Astrocyte (in vitro differentiated cells and primary cell): ENCODE data around the gene CMBL. TPM values are rescaled to one million over a fixed set of nuclear protein-coding genes. Genes with fewer than 3 reads are reported as not detected.

Source experiments
- DNase-seq: peaks from one replicate; pipeline ENCODE4 v3.0.0-alpha.2; 2010; ENCODE audit warnings: low read depth
- FAIRE-seq: peaks from 2 replicates; lab custom pipeline; 2011; peaks lifted over from hg19 to GRCh38; lab: Jason Lieb, UNC
- H2AFZ ChIP-seq: 2 replicates; pipeline ENCODE4 v1.6.0; 2012; ENCODE audit warnings: low read depth, low read length, inconsistent platforms
- H3K27ac ChIP-seq: 2 replicates; pipeline ENCODE4 v1.5.1; 2011; ENCODE audit warnings: low read depth, low read length, inconsistent platforms
- H3K27me3 ChIP-seq: 2 replicates; pipeline ENCODE4 v1.6.0; 2011; ENCODE audit warnings: low read length, inconsistent platforms; ENCODE audit not compliant: insufficient read depth
- H3K36me3 ChIP-seq: 2 replicates; pipeline ENCODE4 v1.5.1; 2011; ENCODE audit warnings: low read length, inconsistent platforms; ENCODE audit not compliant: insufficient read depth
- H3K4me1 ChIP-seq: 2 replicates; pipeline ENCODE4 v1.5.1; 2011; ENCODE audit warnings: low read length, inconsistent platforms; ENCODE audit not compliant: insufficient read depth
- H3K4me2 ChIP-seq: 2 replicates; pipeline ENCODE4 v1.6.0; 2012; ENCODE audit warnings: low read length, inconsistent platforms
- H3K4me3 ChIP-seq: 2 replicates; pipeline ENCODE4 v1.5.1; 2011; ENCODE audit warnings: low read depth, mild to moderate bottlenecking, low read length, inconsistent platforms; ENCODE audit not compliant: insufficient read depth
- H3K79me2 ChIP-seq: 2 replicates; pipeline ENCODE4 v1.6.0; 2012; ENCODE audit warnings: mild to moderate bottlenecking, low read length, inconsistent platforms; ENCODE audit not compliant: insufficient read depth
- H3K9ac ChIP-seq: 2 replicates; pipeline ENCODE4 v1.6.0; 2012; ENCODE audit warnings: mild to moderate bottlenecking, low read length, inconsistent platforms
- H3K9me3 ChIP-seq: 2 replicates; pipeline ENCODE4 v1.5.1; 2012; ENCODE audit warnings: low read depth, mild to moderate bottlenecking, low read length, inconsistent platforms; ENCODE audit not compliant: insufficient read depth
- H4K20me1 ChIP-seq: 2 replicates; pipeline ENCODE4 v1.6.0; 2012; ENCODE audit warnings: low read length, inconsistent platforms; ENCODE audit not compliant: insufficient read depth
- H3K27ac Mint-ChIP-seq: one replicate; pipeline ENCODE4 v1.8.0; 2021; ENCODE audit warnings: mild to moderate bottlenecking, mixed read lengths; ENCODE audit not compliant: unreplicated experiment
- H3K27me3 Mint-ChIP-seq: one replicate; pipeline ENCODE4 v1.8.0; 2021; ENCODE audit warnings: low read depth, mixed read lengths; ENCODE audit not compliant: unreplicated experiment
- H3K36me3 Mint-ChIP-seq: one replicate; pipeline ENCODE4 v1.8.0; 2021; ENCODE audit warnings: low read depth, mixed read lengths; ENCODE audit not compliant: unreplicated experiment
- H3K4me1 Mint-ChIP-seq: one replicate; pipeline ENCODE4 v1.8.0; 2021; ENCODE audit warnings: low read depth, mixed read lengths; ENCODE audit not compliant: unreplicated experiment
- H3K4me3 Mint-ChIP-seq: one replicate; pipeline ENCODE4 v1.8.0; 2021; ENCODE audit warnings: mild to moderate bottlenecking, moderate library complexity, mixed read lengths; ENCODE audit not compliant: unreplicated experiment
- H3K9me3 Mint-ChIP-seq: one replicate; pipeline ENCODE4 v1.8.0; 2021; ENCODE audit warnings: mild to moderate bottlenecking, mixed read lengths; ENCODE audit not compliant: unreplicated experiment
- EZH2 ChIP-seq: IDR thresholded peaks from 2 replicates; pipeline ENCODE4 v1.6.1; 2012; ENCODE audit warnings: mild to moderate bottlenecking, low read length, inconsistent platforms; ENCODE audit not compliant: insufficient read depth
- total RNA-seq: library from RNA; stranded (reverse); gene quantifications from 2 replicates; pipeline ENCODE4 v1.2.1, GENCODE V29; 2021
- TF ChIP-seq, protein P1 (sequence below): IDR thresholded peaks from 2 replicates; pipeline ENCODE4 v1.5.1; 2011; ENCODE audit warnings: low read depth, mild to moderate bottlenecking, inconsistent platforms, low read length, moderate library complexity; ENCODE audit not compliant: insufficient read depth

The CMBL gene
- total RNA-seq, 1 donor from 2014 or later, result 39.7 TPM

DNA sequence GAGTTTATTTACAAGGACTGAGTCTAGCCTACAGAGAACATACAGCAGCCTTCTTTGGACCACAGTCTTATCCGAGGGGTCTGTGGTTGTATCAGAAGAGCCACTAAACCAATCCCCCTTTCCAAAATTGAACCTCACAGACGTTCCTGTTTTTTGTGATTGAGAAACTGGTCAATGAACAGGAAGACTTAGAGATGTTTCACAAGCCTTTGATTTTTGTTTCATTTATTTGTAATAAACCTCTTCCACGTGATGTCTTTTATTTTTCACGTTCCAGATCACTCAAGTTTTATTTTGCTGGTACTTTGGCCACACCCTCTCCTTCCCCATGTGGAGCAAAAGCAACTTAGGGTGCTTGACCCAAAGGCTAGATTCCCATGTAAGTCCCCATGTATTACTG is 41.6 kb downstream of the CMBL start:
- Histone ChIP-seq H3K36me3 (peaks cover 38% of the 10 kb centered on the region), H3K4me1 (peaks cover 6% of the 10 kb centered on the region), H3K27ac (no peak overlapping the region), H3K4me3 (no peak overlapping the region), H3K4me2 (no peak overlapping the region), H3K27me3 (no peaks in the 10 kb centered on the region), H2AFZ (no peak overlapping the region), H3K9ac (no peak overlapping the region), H4K20me1 (peaks cover 28% of the 10 kb centered on the region), H3K79me2 (peaks cover 3% of the 10 kb centered on the region), H3K9me3 (no peaks in the 10 kb centered on the region)
- no peak for TF ChIP-seq EZH2
- TF ChIP-seq, protein P1, sequence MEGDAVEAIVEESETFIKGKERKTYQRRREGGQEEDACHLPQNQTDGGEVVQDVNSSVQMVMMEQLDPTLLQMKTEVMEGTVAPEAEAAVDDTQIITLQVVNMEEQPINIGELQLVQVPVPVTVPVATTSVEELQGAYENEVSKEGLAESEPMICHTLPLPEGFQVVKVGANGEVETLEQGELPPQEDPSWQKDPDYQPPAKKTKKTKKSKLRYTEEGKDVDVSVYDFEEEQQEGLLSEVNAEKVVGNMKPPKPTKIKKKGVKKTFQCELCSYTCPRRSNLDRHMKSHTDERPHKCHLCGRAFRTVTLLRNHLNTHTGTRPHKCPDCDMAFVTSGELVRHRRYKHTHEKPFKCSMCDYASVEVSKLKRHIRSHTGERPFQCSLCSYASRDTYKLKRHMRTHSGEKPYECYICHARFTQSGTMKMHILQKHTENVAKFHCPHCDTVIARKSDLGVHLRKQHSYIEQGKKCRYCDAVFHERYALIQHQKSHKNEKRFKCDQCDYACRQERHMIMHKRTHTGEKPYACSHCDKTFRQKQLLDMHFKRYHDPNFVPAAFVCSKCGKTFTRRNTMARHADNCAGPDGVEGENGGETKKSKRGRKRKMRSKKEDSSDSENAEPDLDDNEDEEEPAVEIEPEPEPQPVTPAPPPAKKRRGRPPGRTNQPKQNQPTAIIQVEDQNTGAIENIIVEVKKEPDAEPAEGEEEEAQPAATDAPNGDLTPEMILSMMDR, result no peak
- H3K27ac Mint-ChIP-seq, result no peak overlapping the region
- H3K27me3 Mint-ChIP-seq, result peaks cover 4% of the 10 kb centered on the region
- FAIRE-seq (no peak), DNase-seq (no peak)
- H3K36me3 Mint-ChIP-seq, result peaks cover 19% of the 10 kb centered on the region
- no peaks in the 10 kb centered on the region for H3K9me3 Mint-ChIP-seq
- H3K4me1 Mint-ChIP-seq, result peaks cover 13% of the 10 kb centered on the region
- no peak overlapping the region for H3K4me3 Mint-ChIP-seq

DNA sequence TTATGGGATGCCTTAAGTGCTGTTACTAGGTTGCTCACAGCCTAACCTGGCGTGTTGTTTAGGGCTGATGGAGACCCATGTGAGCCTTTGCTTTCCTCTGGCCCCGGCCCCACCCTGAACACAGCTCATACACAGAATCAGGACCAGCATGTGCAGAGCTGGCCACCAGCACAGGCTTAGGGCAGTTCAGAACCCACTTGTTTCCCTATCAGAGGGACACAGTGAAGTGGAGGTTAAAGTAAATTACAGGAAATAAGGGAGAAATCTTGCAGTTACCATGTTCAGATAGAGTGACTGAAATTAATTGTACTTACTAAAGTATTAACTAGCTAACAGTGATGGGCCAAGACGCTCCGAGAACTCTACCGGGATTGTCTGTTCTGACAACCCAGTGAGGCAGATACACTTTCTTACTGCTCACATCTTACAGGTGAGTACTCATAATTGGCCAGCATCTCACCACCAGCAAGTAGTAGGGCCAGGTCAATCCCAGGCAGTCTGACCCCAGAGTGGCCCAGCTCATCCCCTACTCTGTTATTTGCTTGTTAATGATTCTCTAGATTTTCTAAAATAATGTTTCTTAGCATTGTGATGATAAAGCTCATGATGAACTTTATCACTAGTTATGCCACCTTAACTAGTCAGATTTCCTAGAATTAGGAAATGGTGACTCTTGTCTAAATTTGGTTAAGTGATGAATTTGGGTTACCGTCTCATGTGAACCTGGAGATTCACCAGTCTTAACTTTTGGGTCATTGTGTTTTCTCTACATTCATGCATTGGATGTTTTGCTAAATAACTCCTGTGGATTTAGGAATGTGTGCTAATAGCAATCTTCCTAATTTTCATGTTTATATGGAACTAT is 42.2 kb downstream of the CMBL start:
- Histone ChIP-seq H3K4me1 (peaks cover 6% of the 10 kb centered on the region), H2AFZ (no peak overlapping the region), H3K9ac (no peak overlapping the region), H3K36me3 (peaks cover 44% of the 10 kb centered on the region), H3K9me3 (no peaks in the 10 kb centered on the region), H3K79me2 (peaks cover 3% of the 10 kb centered on the region), H3K27ac (no peak overlapping the region), H4K20me1 (peaks cover 35% of the 10 kb centered on the region), H3K4me3 (no peak overlapping the region), H3K4me2 (no peak overlapping the region), H3K27me3 (no peaks in the 10 kb centered on the region)
- Mint-ChIP-seq H3K4me3 (no peak overlapping the region), H3K4me1 (peaks cover 13% of the 10 kb centered on the region), H3K27ac (no peak overlapping the region), H3K27me3 (no peaks in the 10 kb centered on the region), H3K9me3 (no peaks in the 10 kb centered on the region), H3K36me3 (peaks cover 19% of the 10 kb centered on the region)
- no peak for DNase-seq
- FAIRE-seq, result no peak
- TF ChIP-seq, protein P1, result no peak
- no peak for TF ChIP-seq EZH2

DNA sequence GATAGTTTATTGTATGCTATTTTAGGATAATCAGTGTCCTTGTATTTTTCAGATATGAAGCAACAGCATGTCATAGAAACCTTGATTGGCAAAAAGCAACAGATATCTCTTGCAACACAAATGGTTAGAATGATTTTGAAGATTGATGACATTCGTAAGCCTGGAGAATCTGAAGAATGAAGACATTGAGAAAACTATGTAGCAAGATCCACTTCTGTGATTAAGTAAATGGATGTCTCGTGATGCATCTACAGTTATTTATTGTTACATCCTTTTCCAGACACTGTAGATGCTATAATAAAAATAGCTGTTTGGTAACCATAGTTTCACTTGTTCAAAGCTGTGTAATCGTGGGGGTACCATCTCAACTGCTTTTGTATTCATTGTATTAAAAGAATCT is 43.1 kb downstream of the CMBL start:
- H3K79me2 ChIP-seq, result peaks cover 11% of the 10 kb centered on the region
- TF ChIP-seq EZH2, result no peak
- TF ChIP-seq, protein P1, result no peak
- no peaks in the 10 kb centered on the region for H3K27me3 ChIP-seq
- H3K4me2 ChIP-seq, result no peak overlapping the region
- H4K20me1 ChIP-seq, result peaks cover 44% of the 10 kb centered on the region
- no peak overlapping the region for H3K9ac ChIP-seq
- peaks cover 13% of the 10 kb centered on the region for H3K4me1 Mint-ChIP-seq
- H3K27me3 Mint-ChIP-seq, result no peaks in the 10 kb centered on the region
- no peak for DNase-seq
- H3K4me3 Mint-ChIP-seq, result no peak overlapping the region
- H2AFZ ChIP-seq, result no peak overlapping the region
- H3K36me3 Mint-ChIP-seq, result peaks cover 25% of the 10 kb centered on the region
- peaks cover 6% of the 10 kb centered on the region for H3K4me1 ChIP-seq
- H3K4me3 ChIP-seq, result no peak overlapping the region
- H3K27ac ChIP-seq, result no peak overlapping the region
- no peak for FAIRE-seq
- H3K9me3 Mint-ChIP-seq, result no peaks in the 10 kb centered on the region
- no peak overlapping the region for H3K27ac Mint-ChIP-seq
- no peaks in the 10 kb centered on the region for H3K9me3 ChIP-seq
- peaks cover 52% of the 10 kb centered on the region for H3K36me3 ChIP-seq
